H9 (cell line): ENCODE results near the gene TSNAX. TPM values are rescaled to one million over a fixed set of nuclear protein-coding genes. Genes with fewer than 3 reads are reported as not detected.

Experiments
- DNase-seq: peaks from one replicate; pipeline ENCODE4 v3.0.0-alpha.2; 2017
- H2AFZ ChIP-seq: one replicate; pipeline ENCODE4 v1.6.1; 2013; ENCODE audit warnings: mild to moderate bottlenecking, low read length, control low read depth, moderate library complexity
- H2AK5ac ChIP-seq: 2 replicates; pipeline ENCODE4 v1.6.1; 2013; ENCODE audit warnings: low read length, control low read depth, mixed read lengths; ENCODE audit not compliant: insufficient read length
- H2BK120ac ChIP-seq: one replicate; pipeline ENCODE4 v1.6.1; 2013; ENCODE audit warnings: low read depth, mild to moderate bottlenecking, low read length, control low read depth, inconsistent platforms; ENCODE audit not compliant: poor library complexity, severe bottlenecking
- H2BK12ac ChIP-seq: 2 replicates; pipeline ENCODE4 v1.6.1; 2013; ENCODE audit warnings: low read length, control low read depth, mixed read lengths, low read depth; ENCODE audit not compliant: insufficient read length
- H2BK15ac ChIP-seq: 2 replicates; pipeline ENCODE4 v1.6.1; 2013; ENCODE audit warnings: low read depth, low read length, control low read depth
- H2BK20ac ChIP-seq: one replicate; pipeline ENCODE4 v1.6.1; 2013; ENCODE audit warnings: low read depth, mild to moderate bottlenecking, low read length, control low read depth, inconsistent platforms; ENCODE audit not compliant: poor library complexity, severe bottlenecking
- H2BK5ac ChIP-seq: 2 replicates; pipeline ENCODE4 v1.6.1; 2013; ENCODE audit warnings: low read length, control low read depth, mixed read lengths; ENCODE audit not compliant: insufficient read length
- H3K14ac ChIP-seq: 2 replicates; pipeline ENCODE4 v1.6.1; 2013; ENCODE audit warnings: low read length, control low read depth; ENCODE audit not compliant: insufficient read depth
- H3K18ac ChIP-seq: 2 replicates; pipeline ENCODE4 v1.6.1; 2013; ENCODE audit warnings: low read depth, mild to moderate bottlenecking, mixed read lengths, low read length, control low read depth; ENCODE audit not compliant: insufficient read length
- H3K23ac ChIP-seq: 2 replicates; pipeline ENCODE4 v1.6.1; 2013; ENCODE audit warnings: low read length, control low read depth, mixed read lengths, low read depth; ENCODE audit not compliant: insufficient read length
- H3K23me2 ChIP-seq: 2 replicates; pipeline ENCODE4 v1.6.1; 2013; ENCODE audit warnings: low read depth, mild to moderate bottlenecking, mixed read lengths, low read length, control low read depth; ENCODE audit not compliant: insufficient read length, poor library complexity, severe bottlenecking
- H3K27ac ChIP-seq: 2 replicates; pipeline ENCODE4 v1.5.1; 2013; ENCODE audit warnings: low read length, control low read depth, mixed read lengths, low read depth; ENCODE audit not compliant: insufficient read length
- H3K27me3 ChIP-seq: 2 replicates; pipeline ENCODE4 v1.6.1; 2013; ENCODE audit warnings: low read length, control low read depth, inconsistent platforms; ENCODE audit not compliant: insufficient read depth
- H3K4ac ChIP-seq: 2 replicates; pipeline ENCODE4 v1.6.1; 2013; ENCODE audit warnings: low read depth, mild to moderate bottlenecking, control low read depth, inconsistent platforms, low read length, moderate library complexity
- H3K4me1 ChIP-seq: 2 replicates; pipeline ENCODE4 v1.6.1; 2013; ENCODE audit warnings: low read length, control low read depth, inconsistent platforms; ENCODE audit not compliant: insufficient read depth
- H3K4me2 ChIP-seq: 2 replicates; pipeline ENCODE4 v1.6.1; 2013; ENCODE audit warnings: low read length, control low read depth, mixed read lengths; ENCODE audit not compliant: insufficient read length, insufficient read depth
- H3K56ac ChIP-seq: 2 replicates; pipeline ENCODE4 v1.6.1; 2013; ENCODE audit warnings: low read depth, mild to moderate bottlenecking, mixed read lengths, low read length, control low read depth; ENCODE audit not compliant: insufficient read length
- H3K79me1 ChIP-seq: 2 replicates; pipeline ENCODE4 v1.6.1; 2013; ENCODE audit warnings: low read depth, mild to moderate bottlenecking, moderate library complexity, low read length, control low read depth, inconsistent platforms; ENCODE audit not compliant: insufficient read depth, poor library complexity, severe bottlenecking
- H3K79me2 ChIP-seq: 2 replicates; pipeline ENCODE4 v1.6.1; 2013; ENCODE audit warnings: low read length, control low read depth, inconsistent platforms; ENCODE audit not compliant: insufficient read depth
- H3K9ac ChIP-seq: 2 replicates; pipeline ENCODE4 v1.6.1; 2013; ENCODE audit warnings: low read length, control low read depth, mixed read lengths; ENCODE audit not compliant: insufficient read length; ENCODE audit errors: extremely low read depth
- H3K9me3 ChIP-seq: one replicate; pipeline ENCODE4 v1.6.1; 2013; ENCODE audit warnings: low read depth, low read length, inconsistent platforms; ENCODE audit not compliant: control insufficient read depth
- H3T11ph ChIP-seq: one replicate; pipeline ENCODE4 v1.6.1; 2013; ENCODE audit warnings: mild to moderate bottlenecking, low read length, control low read depth, inconsistent platforms
- H4K20me1 ChIP-seq: one replicate; pipeline ENCODE4 v1.6.1; 2013; ENCODE audit not compliant: control insufficient read depth, insufficient read length, insufficient read depth
- H4K5ac ChIP-seq: 2 replicates; pipeline ENCODE4 v1.6.1; 2013; ENCODE audit warnings: low read depth, mild to moderate bottlenecking, mixed read lengths, low read length, control low read depth; ENCODE audit not compliant: insufficient read length
- H4K8ac ChIP-seq: replicated peaks from 2 replicates; pipeline ENCODE4 v1.6.1; 2013; ENCODE audit warnings: low read length, control low read depth, mixed read lengths, low read depth; ENCODE audit not compliant: insufficient read length
- H4K91ac ChIP-seq: 2 replicates; pipeline ENCODE4 v1.6.1; 2013; ENCODE audit warnings: low read depth, mild to moderate bottlenecking, moderate library complexity, mixed read lengths, low read length, control low read depth; ENCODE audit not compliant: insufficient read length
- H3K27ac Mint-ChIP-seq, 3 experiments: 2 replicates in 2 of 3; 3 replicates in 1 of 3; pipeline ENCODE4 v1.8.0; 2020 to 2021; ENCODE audit warnings: mixed read lengths in 3 of 3, mild to moderate bottlenecking in 1 of 3, moderate library complexity in 1 of 3
- H3K27me3 Mint-ChIP-seq: 2 replicates; pipeline ENCODE4 v1.8.0; 2021; ENCODE audit warnings: low read depth, mild to moderate bottlenecking, moderate library complexity, mixed read lengths
- H3K36me3 Mint-ChIP-seq, 3 experiments: 2 replicates in 2 of 3; 3 replicates in 1 of 3; pipeline ENCODE4 v1.8.0; 2020 to 2021; ENCODE audit warnings: low read depth in 3 of 3, mixed read lengths in 3 of 3; ENCODE audit not compliant: insufficient read depth in 1 of 3
- H3K4me1 Mint-ChIP-seq, 2 experiments: 2 replicates each; pipeline ENCODE4 v1.8.0; 2020; ENCODE audit warnings: mixed read lengths in 2 of 2
- H3K4me3 Mint-ChIP-seq, 2 experiments: 2 replicates in 1 of 2; 3 replicates in 1 of 2; pipeline ENCODE4 v1.8.0; 2020 to 2021; ENCODE audit warnings: mild to moderate bottlenecking in 2 of 2, mixed read lengths in 2 of 2, moderate library complexity in 1 of 2
- H3K9me3 Mint-ChIP-seq, 2 experiments: 2 replicates in 1 of 2; 3 replicates in 1 of 2; pipeline ENCODE4 v1.8.0; 2020; ENCODE audit warnings: mild to moderate bottlenecking in 2 of 2, mixed read lengths in 2 of 2, moderate library complexity in 1 of 2
- WGBS: extraction: QIAGEN DNeasy Blood & Tissue Kit; methylation state at CpG from one replicate; pipeline ENCODE4 v1.1.7; 2013; ENCODE audit warnings: missing lambda C conversion rate, low lambda C conversion rate, mixed read lengths; ENCODE audit not compliant: insufficient read length; ENCODE audit errors: extremely low coverage; 5-methylcytosine and 5-hydroxymethylcytosine counted together
- total RNA-seq: library from RNA; stranded (reverse); gene quantifications from 2 replicates; pipeline ENCODE4 v1.2.1, GENCODE V29; 2021
- TF ChIP-seq, protein P1 (sequence below): fragments of 200-600 bp; sonication (generic); conservative IDR thresholded peaks from 3 replicates; pipeline ENCODE4 v1.8.0; 2021; ENCODE audit warnings: antibody characterized with exemption, mild to moderate bottlenecking

Gene TSNAX
- total RNA-seq, 1 experiment from 2014 or later, result 39.9 TPM

DNA sequence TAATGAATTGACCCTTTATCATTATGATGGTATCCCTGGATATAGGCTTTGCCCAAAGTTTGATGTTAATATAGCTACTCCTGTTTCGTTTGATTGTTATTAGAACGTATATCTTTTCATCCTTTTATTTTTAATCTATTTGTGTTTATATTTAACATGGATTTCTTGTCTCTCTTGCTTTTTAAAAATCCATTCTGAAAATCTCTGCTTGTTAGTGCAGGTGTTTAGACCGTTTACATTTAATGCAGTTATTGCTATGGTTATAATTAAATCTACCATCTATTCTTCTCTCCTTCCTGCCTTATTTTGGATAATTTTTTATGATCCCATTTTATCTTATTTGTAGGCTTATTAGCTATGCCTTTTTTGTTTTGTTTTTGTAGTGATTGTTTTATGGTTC lies 12.4 kb downstream of the TSNAX start:
- Histone ChIP-seq H2BK120ac (no peak overlapping the region), H3K27me3 (no peaks in the 10 kb centered on the region), H3K56ac (no peak overlapping the region), H3K4me2 (no peak overlapping the region), H3K14ac (no peak overlapping the region), H3K18ac (no peak overlapping the region), H4K91ac (no peak overlapping the region), H2BK20ac (no peak overlapping the region), H3K4me1 (no peaks in the 10 kb centered on the region), H2AK5ac (no peak overlapping the region), H4K20me1 (no peaks in the 10 kb centered on the region), H2BK5ac (no peak overlapping the region), H3T11ph (no peak overlapping the region), H4K8ac (no peak overlapping the region), H3K9ac (no peak overlapping the region), H2BK12ac (no peak overlapping the region), H3K23ac (no peak overlapping the region), H4K5ac (no peak overlapping the region), H3K9me3 (no peaks in the 10 kb centered on the region), H3K23me2 (no peaks in the 10 kb centered on the region), H2BK15ac (no peak overlapping the region), H3K27ac (no peak overlapping the region), H3K79me2 (no peaks in the 10 kb centered on the region), H3K4ac (no peak overlapping the region), H3K79me1 (no peaks in the 10 kb centered on the region), H2AFZ (no peak overlapping the region)
- Mint-ChIP-seq H3K9me3 (peaks cover 0 to 2% of the 10 kb centered on the region in 2 experiments; a peak in 1 of 5 replicates), H3K4me1 (no peaks in the 10 kb centered on the region), H3K4me3 (no peak overlapping the region), H3K27ac (no peak overlapping the region), H3K27me3 (no peaks in the 10 kb centered on the region), H3K36me3 (peaks cover 37 to 69% (median 59%) of the 10 kb centered on the region in 3 experiments)
- DNase-seq, result no peak
- no CpG with 5 or more reads among the region's 3 CpGs for WGBS
- TF ChIP-seq, protein P1, sequence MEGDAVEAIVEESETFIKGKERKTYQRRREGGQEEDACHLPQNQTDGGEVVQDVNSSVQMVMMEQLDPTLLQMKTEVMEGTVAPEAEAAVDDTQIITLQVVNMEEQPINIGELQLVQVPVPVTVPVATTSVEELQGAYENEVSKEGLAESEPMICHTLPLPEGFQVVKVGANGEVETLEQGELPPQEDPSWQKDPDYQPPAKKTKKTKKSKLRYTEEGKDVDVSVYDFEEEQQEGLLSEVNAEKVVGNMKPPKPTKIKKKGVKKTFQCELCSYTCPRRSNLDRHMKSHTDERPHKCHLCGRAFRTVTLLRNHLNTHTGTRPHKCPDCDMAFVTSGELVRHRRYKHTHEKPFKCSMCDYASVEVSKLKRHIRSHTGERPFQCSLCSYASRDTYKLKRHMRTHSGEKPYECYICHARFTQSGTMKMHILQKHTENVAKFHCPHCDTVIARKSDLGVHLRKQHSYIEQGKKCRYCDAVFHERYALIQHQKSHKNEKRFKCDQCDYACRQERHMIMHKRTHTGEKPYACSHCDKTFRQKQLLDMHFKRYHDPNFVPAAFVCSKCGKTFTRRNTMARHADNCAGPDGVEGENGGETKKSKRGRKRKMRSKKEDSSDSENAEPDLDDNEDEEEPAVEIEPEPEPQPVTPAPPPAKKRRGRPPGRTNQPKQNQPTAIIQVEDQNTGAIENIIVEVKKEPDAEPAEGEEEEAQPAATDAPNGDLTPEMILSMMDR, result no peak
